Upper lobe of left lung (tissue), 4 donors: Measurements from ENCODE around the gene ARHGEF10L.

ENCODE experiments used
- POLR2A ChIP-seq, 4 donors: fragments of 450-650 bp; IDR thresholded peaks; one replicate each; pipeline ENCODE4 v1.5.1; 2016 to 2017; ENCODE audit warnings: antibody characterized with exemption in 4 of 4, mild to moderate bottlenecking in 2 of 4
- TF ChIP-seq, protein P1 (sequence below), 6 experiments: fragments of 450-650 bp in 4 of 6; fragments of 200-600 bp in 2 of 6; sonication (generic) in 2 of 6; IDR thresholded peaks; one replicate each; pipeline ENCODE4 v1.5.1; 2016 to 2019; ENCODE audit warnings: antibody characterized with exemption in 6 of 6

DNA sequence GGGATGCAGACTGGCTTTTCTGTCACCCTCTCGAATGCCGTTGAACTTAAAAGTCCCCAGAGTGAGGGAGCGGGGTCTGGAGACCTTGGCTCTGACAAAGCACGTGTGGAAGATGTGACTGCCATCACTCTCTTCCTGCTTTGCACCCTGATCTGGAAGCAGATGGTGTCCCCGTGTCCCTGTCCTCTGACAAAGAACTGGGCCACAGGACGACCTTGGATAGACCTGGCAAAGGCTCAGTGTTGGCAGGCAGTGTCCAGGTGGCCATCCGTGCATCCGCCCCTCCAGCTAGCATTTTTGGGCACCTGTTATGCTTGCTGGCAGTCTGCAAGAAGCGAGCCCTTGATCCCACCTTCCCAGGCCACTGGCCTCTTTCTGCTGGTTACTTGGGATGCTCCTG lies 27.4 kb downstream of the ARHGEF10L start:
- no peak for TF ChIP-seq POLR2A (IDR thresholded peaks at IDR 0.05)
- TF ChIP-seq, protein P1, sequence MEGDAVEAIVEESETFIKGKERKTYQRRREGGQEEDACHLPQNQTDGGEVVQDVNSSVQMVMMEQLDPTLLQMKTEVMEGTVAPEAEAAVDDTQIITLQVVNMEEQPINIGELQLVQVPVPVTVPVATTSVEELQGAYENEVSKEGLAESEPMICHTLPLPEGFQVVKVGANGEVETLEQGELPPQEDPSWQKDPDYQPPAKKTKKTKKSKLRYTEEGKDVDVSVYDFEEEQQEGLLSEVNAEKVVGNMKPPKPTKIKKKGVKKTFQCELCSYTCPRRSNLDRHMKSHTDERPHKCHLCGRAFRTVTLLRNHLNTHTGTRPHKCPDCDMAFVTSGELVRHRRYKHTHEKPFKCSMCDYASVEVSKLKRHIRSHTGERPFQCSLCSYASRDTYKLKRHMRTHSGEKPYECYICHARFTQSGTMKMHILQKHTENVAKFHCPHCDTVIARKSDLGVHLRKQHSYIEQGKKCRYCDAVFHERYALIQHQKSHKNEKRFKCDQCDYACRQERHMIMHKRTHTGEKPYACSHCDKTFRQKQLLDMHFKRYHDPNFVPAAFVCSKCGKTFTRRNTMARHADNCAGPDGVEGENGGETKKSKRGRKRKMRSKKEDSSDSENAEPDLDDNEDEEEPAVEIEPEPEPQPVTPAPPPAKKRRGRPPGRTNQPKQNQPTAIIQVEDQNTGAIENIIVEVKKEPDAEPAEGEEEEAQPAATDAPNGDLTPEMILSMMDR (IDR thresholded peaks at IDR 0.05), result no peak
